OCI-LY3 (cell line): Measurements from ENCODE around the gene CDCA3.
"Not testable (repeated sequence)": the region's sequence is repeated elsewhere in the genome, so short reads cannot be mapped to it uniquely, and the experiment has no call there.

ENCODE experiments used
- EZH2phosphoT487 ChIP-seq: fragments of 200-600 bp; shearing (Covaris generic); IDR thresholded peaks from 2 replicates; pipeline ENCODE4 v1.6.1; 2018; ENCODE audit warnings: antibody characterized with exemption, mixed run types, low read depth
- TF ChIP-seq, protein P1 (sequence below): fragments of 200-600, 300-600 bp; sonication (generic); IDR thresholded peaks from 2 replicates; pipeline ENCODE4 v1.5.1; 2014; ENCODE audit warnings: antibody characterized with exemption, low read length, low read depth

DNA sequence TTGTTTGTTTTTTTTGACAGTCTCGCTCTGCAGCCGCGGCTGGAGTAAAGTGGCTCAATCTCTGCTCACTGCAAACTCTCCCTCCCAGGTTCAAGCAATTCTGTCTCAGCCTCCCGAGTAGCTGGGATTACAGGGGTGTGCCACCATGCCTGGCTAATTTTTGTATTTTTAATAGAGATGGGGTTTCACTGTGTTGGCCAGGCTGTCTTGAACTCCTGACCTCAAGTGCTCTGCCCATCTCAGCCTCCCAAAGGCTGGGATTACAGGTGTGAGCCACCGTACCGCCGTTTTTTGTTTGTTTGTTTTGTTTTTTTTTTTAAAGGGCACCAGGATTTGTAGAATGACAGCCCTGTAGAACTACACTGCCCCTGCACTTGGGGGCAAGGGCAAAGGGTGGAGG lies 37.7 kb upstream of the CDCA3 start:
- TF ChIP-seq, protein P1, sequence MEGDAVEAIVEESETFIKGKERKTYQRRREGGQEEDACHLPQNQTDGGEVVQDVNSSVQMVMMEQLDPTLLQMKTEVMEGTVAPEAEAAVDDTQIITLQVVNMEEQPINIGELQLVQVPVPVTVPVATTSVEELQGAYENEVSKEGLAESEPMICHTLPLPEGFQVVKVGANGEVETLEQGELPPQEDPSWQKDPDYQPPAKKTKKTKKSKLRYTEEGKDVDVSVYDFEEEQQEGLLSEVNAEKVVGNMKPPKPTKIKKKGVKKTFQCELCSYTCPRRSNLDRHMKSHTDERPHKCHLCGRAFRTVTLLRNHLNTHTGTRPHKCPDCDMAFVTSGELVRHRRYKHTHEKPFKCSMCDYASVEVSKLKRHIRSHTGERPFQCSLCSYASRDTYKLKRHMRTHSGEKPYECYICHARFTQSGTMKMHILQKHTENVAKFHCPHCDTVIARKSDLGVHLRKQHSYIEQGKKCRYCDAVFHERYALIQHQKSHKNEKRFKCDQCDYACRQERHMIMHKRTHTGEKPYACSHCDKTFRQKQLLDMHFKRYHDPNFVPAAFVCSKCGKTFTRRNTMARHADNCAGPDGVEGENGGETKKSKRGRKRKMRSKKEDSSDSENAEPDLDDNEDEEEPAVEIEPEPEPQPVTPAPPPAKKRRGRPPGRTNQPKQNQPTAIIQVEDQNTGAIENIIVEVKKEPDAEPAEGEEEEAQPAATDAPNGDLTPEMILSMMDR = not testable (repeated sequence)
- TF ChIP-seq EZH2phosphoT487 = not testable (repeated sequence)
